SK-N-DZ (cell line): Measurements from ENCODE around the gene HNRNPA2B1.
"Not testable (repeated sequence)": the region's sequence is repeated elsewhere in the genome, so short reads cannot be mapped to it uniquely, and the experiment has no call there.

Experiments used
- DNase-seq: peaks from one replicate; pipeline ENCODE4 v3.0.0-alpha.2; 2015; ENCODE audit warnings: low spot score

HNRNPA2B1 gene

GRCh38 chr7:26198133-26198780, 2.3 kb downstream of the HNRNPA2B1 start:
- peak; percentile 45 for DNase-seq

- DNase-seq = no peak
Observed at GRCh38 chr7:26197153-26198115, 3.1 kb downstream of the HNRNPA2B1 start.

GRCh38 chr7:26195867-26196657, 4.5 kb downstream of the HNRNPA2B1 start:
- no peak for DNase-seq

GRCh38 chr7:26195182-26195581, 5.4 kb downstream of the HNRNPA2B1 start:
- no peak for DNase-seq

- not testable (repeated sequence) for DNase-seq
Observed at GRCh38 chr7:26194764-26195163, 5.8 kb downstream of the HNRNPA2B1 start.

- no peak for DNase-seq
Observed at GRCh38 chr7:26193432-26194207, 6.9 kb downstream of the HNRNPA2B1 start.

- no peak for DNase-seq
Observed at GRCh38 chr7:26192485-26193087, 8.0 kb downstream of the HNRNPA2B1 start.

- DNase-seq = peak; percentile 44
Observed at GRCh38 chr7:26191974-26192479, 8.5 kb downstream of the HNRNPA2B1 start.

- DNase-seq = no peak
Observed at GRCh38 chr7:26191233-26191973, 9.1 kb downstream of the HNRNPA2B1 start.

GRCh38 chr7:26190417-26190869, 10.1 kb downstream of the HNRNPA2B1 start:
- no peak for DNase-seq

- DNase-seq = no peak
Observed at GRCh38 chr7:26189697-26190096, 10.8 kb downstream of the HNRNPA2B1 start.

- peak; percentile 25 for DNase-seq
Observed at GRCh38 chr7:26188957-26189541, 11.5 kb downstream of the HNRNPA2B1 start.

GRCh38 chr7:26188206-26188956, 12.2 kb downstream of the HNRNPA2B1 start:
- DNase-seq = peak; percentile 35

GRCh38 chr7:26187380-26188205, 13.0 kb downstream of the HNRNPA2B1 start:
- peak; percentile 46 for DNase-seq

- no peak for DNase-seq
Observed at GRCh38 chr7:26186364-26187311, 13.9 kb downstream of the HNRNPA2B1 start.

- no peak for DNase-seq
Observed at GRCh38 chr7:26185844-26186180, 14.7 kb downstream of the HNRNPA2B1 start.
